Stimulated activated CD4-positive, alpha-beta T cell treated with anti-CD3 and anti-CD28 coated beads, Interleukin-15, amount 100 ng/mL, for 24 hours (primary cell): ENCODE results near the gene LIMA1.
"Not testable (repeated sequence)": the region's sequence is repeated elsewhere in the genome, so short reads cannot be mapped to it uniquely, and the experiment has no call there.

Source experiments
- DNase-seq: peaks from one replicate; pipeline ENCODE4 v3.0.0-alpha.2; 2020

LIMA1 gene

GRCh38 chr12:50283229-50283923, at the start of gene LIMA1:
Gene LIMA1, minus strand, starts transcription at chr12:50283520. Its CDS starts 34,769 bp downstream, at chr12:50248751.
- DNase-seq = peak; percentile 96

- no peak for DNase-seq
These were observed 48.4 kb upstream of the LIMA1 start for GRCh38 chr12:50331745-50332144.

- not testable (repeated sequence) for DNase-seq
These were observed 45.3 kb upstream of the LIMA1 start for GRCh38 chr12:50328664-50329063.

GRCh38 chr12:50326590-50327284, 43.4 kb upstream of the LIMA1 start:
- no peak for DNase-seq

GRCh38 chr12:50325890-50326391, 42.6 kb upstream of the LIMA1 start:
- DNase-seq = no peak

GRCh38 chr12:50324770-50325169, 41.5 kb upstream of the LIMA1 start:
- DNase-seq = not testable (repeated sequence)

- DNase-seq = not testable (repeated sequence)
These were observed 40.8 kb upstream of the LIMA1 start for GRCh38 chr12:50324077-50324476.

GRCh38 chr12:50322206-50322605, 38.9 kb upstream of the LIMA1 start:
- DNase-seq = no peak

- no peak for DNase-seq
These were observed 33.9 kb upstream of the LIMA1 start for GRCh38 chr12:50317203-50317602.

GRCh38 chr12:50315803-50316202, 32.5 kb upstream of the LIMA1 start:
- no peak for DNase-seq

- DNase-seq = no peak
These were observed 31.5 kb upstream of the LIMA1 start for GRCh38 chr12:50314636-50315312.

GRCh38 chr12:50313971-50314370, 30.7 kb upstream of the LIMA1 start:
- not testable (repeated sequence) for DNase-seq

GRCh38 chr12:50313256-50313931, 30.1 kb upstream of the LIMA1 start:
- DNase-seq = no peak

GRCh38 chr12:50311858-50312609, 28.7 kb upstream of the LIMA1 start:
- DNase-seq = not testable (repeated sequence)

- no peak for DNase-seq
These were observed 26.6 kb upstream of the LIMA1 start for GRCh38 chr12:50309950-50310349.

GRCh38 chr12:50302686-50303085, 19.4 kb upstream of the LIMA1 start:
- DNase-seq = no peak

- no peak for DNase-seq
These were observed 14.7 kb upstream of the LIMA1 start for GRCh38 chr12:50297996-50298395.

GRCh38 chr12:50297027-50297426, 13.7 kb upstream of the LIMA1 start:
- no peak for DNase-seq

GRCh38 chr12:50296554-50296953, 13.2 kb upstream of the LIMA1 start:
- DNase-seq = no peak

GRCh38 chr12:50291377-50291776, 8.1 kb upstream of the LIMA1 start:
- DNase-seq = no peak

- not testable (repeated sequence) for DNase-seq
These were observed 7.4 kb upstream of the LIMA1 start for GRCh38 chr12:50290692-50291091.

GRCh38 chr12:50287271-50287670, 4.0 kb upstream of the LIMA1 start:
- no peak for DNase-seq
